ENCODE results near the gene ZC3H12D.
"Not testable (repeated sequence)": the region's sequence is repeated elsewhere in the genome, so short reads cannot be mapped to it uniquely, and the experiment has no call there.

Gene ZC3H12D

DNA sequence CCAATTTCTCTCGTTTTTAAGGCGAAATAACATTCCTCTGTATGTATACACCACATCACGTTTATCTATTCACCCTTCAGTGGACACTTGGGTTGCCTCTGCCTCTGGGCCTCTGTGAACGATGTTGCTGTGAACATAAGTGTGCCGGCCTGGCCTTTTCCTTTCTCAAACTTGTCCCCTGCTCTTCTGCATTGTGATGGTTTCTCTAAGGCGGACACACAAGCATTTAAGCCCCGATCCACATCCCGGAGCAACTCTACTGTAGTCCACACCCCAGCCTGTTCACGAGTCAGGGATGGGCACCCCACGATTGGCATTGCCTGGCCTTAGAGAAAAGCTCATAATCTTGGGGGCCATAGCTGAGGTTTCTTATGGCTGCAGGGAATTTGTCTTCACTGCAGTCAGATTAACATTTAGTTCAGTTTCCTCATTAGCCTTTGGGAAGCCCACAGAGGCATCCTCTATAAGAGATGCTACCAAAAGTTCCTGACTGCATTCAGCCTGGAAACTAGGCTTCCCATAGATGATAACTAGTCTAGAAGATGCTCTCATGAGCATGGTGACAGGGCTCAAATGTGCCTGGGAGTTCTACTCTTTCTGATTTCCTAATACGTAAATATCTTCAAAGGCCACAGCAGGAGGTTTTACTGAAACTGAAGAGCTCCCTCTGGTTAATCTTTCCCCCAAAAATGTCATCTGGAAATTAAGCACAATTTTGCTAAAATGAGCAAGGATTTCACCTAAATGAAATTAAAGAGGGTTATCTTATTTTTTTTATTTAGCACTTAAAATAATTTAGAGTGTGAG lies 762 bp downstream of the ZC3H12D start:
- no peak for DNase-seq (ENCODE audit: low spot score)

DNA sequence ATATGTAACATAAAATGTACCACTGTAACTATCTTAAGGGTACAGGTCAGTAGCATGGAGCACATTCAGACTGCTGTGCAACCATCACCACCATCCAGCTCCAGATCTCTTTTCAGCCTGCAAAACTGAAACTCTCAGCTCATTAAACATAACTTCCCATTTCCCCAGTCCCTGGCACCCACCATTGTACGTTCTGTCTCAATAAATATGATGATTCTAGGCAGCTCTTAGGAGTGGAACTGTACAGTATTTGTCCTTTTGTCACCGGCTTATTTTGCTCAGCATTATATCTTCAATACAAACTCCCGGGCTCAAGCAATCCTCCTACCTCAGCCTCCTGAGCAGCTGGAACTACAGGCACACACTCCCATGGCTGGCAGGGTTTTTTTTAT lies 1.5 kb downstream of the ZC3H12D start:
- no peak for DNase-seq (ENCODE audit: low spot score)

DNA sequence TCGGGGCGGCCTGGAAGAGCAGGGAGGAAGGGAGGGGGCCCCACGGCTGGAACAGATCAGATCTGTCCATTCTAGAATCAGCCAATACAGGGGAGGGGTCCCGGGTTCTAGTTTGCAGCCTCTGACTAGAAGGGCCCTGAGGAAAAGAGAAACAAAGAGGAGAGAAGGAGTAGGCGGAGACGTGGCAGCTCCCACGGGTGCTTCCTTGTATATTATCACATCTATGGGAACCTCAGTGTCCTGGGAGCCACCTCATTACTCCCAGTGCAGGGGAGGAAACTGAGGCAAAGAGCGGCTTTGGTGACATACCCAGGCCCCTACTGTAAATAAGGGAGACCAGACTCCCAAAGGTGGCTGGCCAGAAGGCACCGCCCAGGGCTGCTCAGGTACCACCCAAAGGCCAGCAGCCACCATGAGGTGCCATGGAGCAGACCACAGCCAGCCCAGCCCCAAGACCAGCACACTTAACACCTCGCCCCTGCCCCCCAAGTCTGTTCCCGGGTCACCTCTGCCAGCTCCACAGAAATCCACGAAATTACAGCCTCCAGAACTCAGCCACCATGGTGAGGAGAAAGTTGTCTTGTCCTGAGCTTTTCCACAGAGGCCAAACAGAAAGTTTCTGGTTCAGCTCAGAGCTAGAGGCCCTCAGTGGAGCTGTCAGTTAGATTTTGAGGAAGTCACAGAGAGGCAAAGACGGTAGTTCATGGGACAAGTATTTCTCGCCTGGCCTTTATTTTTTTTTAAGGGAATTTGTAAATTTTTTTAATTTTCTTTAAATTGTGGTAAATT lies 2.1 kb downstream of the ZC3H12D start:
- no peak for DNase-seq (ENCODE audit: low spot score)

DNA sequence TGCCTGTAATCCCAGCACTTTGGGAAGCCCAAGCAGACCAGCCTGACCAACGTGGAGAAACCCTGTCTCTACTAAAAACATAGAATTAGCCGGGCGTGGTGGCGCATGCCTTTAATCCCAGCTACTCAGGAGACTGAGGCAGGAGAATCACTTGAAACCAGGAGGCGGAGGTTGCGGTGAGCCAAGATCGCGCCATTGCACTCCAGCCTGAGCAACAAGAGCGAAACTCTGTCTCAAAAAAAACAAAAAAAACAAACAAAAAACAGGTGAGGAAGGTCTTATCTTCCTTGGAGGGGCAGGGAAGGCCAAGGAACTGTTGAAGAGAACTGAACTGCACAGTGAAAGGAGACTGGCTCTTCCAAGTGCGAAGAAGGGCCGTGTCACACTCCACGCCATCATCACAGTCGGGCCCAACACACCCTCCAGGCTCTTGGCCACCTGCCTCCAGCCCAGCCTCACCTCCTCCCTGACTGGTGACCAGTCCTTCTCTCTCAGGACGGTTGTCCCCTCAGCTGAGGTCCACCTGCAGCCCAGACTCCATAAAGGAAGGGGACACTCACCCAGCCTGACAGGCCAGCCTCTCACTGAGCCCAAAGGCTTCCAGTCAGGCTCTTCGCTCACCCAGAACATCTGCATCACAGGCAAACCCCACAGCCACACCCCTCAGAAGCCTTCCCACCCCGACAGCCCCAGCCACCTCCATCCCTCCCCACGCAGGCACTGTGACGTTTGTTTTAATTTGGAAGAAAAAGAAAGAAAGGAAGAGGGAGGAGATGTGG lies 4.1 kb downstream of the ZC3H12D start:
- no peak for DNase-seq (ENCODE audit: low spot score)

DNA sequence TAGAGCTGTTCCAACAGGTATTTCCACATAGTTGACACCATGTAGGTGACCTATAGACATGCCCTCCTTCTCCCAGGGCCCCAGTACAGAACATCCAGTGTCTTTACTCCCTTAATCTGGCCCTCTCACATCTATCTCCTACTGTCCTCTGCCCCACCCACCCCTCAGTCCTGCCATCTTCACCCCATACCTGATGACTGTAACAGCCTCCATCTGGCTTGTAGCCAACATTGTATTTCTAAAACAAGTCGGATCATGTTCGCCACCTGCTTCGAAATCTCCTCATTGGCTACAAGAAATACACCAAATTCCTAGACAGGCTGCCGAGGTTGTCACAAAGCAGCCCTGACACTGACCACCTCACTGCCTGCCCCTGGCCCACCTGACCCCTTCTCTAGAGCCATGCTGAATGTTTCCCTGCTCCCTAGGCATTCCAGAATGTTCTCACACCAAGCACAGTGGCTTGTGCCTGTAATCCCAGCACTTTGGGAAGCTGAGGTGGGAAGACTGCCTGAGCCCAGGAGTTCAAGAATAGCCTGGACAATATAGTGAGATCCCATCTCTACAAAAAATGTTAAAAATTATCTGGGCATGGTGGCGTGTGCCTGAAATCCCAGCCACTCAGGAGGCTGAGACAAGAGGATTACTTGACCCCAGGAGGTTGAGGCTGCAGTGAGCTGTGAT lies 6.0 kb downstream of the ZC3H12D start:
- no peak for DNase-seq (ENCODE audit: low spot score)

DNA sequence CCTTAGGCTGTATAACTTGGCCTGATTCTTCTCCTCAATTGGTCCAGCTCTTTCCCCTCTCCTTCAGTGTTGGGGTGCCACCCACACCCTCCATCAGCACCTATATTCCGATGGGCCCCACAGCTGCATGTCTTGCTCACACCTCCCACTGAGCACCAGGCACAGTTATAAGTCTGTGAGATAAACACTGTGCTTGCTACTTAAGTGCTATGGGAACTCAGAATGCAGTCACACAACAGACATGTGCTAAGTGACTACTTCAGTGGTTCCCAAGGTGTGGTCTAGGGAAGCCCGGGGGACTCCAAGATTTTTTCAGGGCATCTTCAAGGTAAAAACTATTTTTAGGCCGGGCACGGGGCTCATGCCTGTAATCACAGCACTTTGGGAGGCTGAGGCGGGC lies 7.3 kb downstream of the ZC3H12D start:
- DNase-seq (ENCODE audit: low spot score) = no peak

DNA sequence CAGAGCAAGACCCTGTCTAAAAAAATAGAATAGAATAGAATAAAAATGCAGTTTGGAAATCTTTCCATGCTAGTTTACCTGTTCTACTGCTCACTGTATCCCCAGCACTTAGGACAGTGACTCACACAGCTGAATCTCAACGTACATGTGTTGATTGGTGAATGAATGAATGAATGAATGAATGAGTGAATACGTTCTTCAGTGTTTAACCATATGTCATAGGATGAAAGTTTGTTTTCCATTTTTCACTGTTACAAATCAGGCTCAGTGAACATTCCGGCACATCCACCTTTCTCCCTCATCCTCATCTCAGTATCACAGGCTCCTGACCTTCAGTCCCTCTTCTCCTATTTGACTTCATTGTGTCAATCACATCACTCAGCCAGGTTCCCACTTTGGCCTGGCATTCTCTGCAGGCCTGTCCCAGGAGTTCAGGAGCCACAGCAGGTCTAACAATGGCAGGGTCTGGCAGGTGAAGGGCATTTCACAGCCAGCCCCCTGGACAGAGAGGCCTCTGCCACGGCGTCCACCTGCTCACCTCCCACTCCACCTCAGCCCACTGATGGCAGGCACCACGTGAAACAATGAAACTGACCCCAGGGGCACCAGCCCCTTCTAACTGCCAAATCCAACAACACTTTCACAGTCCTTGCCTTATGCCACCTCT lies 7.9 kb downstream of the ZC3H12D start:
- no peak for DNase-seq (ENCODE audit: low spot score)

DNA sequence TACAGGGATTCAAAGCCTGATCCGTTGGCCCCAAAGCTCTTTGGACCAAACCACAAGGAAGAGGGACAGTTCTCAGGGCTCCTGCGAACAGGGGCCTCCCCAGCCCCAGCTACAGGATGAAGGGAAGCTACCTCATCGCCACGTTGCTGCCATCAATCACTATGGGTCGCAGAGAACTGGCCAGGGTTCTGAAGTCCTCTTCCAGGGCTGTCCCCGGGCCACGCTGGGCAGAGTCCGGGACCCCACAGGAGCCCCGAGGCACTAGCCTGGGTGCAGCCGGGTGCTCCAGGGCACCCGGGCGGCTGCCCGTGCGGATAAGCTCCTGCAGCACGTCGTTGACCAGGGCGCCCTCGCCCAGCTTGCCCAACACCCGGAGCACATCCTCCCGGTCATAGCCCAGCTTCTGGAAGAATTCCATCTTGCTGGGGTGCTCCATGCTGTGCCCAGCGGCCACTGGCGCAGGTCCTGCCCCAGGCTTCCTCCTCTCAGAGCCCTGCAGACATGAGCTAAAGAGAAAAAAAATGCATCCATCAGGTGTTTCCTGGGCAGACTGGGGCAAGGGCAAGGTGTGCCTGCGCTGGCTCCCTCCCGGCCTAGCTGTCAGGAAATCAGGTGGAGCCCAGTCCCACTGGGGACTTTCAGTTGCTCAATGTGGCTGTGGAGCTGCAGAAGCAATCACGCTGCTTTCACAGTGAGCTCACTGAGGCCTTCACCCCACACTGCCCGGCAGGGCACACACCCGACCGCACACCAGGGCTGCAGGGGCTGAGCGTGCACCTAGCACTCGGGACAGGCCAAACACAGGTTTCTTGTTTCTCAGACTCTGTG lies 10.5 kb downstream of the ZC3H12D start:
- no peak for DNase-seq (ENCODE audit: low spot score)

DNA sequence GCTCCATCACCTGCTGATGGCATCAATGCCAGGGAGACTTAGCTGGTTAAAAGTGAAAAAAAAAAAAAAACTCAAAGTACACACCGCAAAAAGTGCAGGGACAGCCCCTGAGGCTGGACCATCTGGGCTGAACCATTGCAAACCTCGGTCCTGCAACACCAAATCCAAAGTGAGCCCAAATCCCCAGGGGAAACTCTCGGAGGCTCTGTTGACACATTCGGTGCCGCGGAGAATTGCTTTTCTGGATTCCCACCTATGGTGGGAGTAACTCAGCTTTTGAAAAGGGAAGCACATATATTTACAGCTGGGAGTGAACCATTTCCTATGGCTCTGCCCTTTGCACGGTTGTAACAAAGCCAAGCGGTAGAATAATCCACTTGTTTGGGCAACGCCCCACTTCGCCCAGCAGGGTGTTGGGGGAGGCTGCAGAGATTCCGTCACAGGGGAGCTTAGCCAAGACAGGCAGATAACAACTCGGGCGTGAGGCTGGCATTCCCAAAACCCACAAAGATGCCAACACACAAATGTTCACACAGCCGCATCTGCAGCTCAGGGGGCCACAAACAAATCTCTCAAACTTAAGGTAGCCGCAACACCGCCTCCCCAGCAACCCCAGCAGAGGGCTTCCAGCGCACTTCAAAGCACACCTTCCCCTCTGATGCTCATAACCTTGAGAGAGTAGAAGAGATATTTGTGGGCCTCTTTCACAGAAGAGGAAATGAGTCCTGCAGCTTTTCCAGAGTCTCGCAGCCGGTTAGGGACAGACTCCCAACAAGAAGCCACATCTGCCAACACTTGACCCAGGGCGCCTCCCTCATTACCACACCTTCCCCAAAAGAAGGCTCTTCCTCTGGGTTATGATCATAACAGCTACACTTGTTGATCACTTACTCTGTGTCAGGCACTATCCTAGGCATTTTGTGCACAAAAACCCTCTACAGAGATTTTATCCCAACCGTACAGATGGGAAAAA lies 11.4 kb downstream of the ZC3H12D start:
- no peak for DNase-seq (ENCODE audit: low spot score)

DNA sequence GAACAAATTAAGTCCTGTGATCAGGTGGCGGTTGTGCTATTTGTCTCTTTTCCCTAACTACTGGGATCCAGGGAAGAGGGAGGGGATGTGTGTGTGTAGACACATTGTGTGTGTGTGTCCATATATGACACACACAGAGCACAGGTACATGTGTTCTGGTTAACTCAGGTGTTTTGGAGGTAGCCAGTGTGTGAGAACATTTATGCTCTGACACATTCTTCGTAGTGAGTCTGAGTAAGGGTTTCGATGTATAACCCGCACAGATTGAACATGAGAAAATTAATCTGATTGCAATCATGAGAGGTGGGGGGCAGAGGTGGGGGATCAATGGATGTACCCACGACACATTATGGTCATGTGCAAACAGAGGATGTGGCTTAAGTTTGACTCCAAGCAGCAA lies 12.6 kb downstream of the ZC3H12D start:
- DNase-seq (ENCODE audit: low spot score) = no peak

DNA sequence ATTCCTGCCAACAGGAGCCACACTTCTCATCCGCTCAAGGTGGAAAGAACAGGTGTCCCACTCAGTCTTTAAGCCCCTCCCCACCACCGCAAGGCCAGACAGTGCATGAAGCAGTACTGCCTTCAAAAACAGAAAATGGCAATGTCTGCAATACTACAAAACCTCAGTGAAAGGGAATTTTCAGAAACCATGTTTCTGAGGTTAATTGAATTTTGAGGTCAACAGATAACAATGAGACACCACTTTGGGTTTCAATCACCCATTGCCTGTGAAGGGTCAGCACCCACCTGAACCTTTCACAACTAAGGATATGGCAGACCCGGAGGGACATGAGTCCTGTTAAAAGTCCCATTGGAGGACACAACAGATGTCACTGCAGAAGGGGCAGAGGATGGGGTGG lies 13.0 kb downstream of the ZC3H12D start:
- DNase-seq (ENCODE audit: low spot score) = no peak

DNA sequence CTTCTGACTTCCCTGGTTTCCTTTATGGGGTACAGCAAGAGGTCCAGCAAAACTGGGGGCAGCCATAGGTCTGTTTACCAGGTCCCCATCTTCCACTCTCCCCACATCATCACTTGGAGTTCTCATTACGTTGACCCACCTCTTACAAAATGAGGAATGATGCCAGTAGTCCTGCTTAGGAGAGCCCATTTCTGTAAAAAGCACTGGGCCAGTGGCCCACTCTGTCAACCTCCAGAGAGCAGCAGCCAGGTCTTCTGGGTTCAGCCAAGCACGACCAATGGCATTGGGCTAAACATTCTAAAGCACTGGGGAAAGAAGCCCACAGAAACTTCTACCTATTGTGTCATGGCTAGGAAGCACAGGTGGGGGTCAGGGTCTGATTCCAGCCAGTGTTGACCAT lies 13.9 kb downstream of the ZC3H12D start:
- no peak for DNase-seq (ENCODE audit: low spot score)

DNA sequence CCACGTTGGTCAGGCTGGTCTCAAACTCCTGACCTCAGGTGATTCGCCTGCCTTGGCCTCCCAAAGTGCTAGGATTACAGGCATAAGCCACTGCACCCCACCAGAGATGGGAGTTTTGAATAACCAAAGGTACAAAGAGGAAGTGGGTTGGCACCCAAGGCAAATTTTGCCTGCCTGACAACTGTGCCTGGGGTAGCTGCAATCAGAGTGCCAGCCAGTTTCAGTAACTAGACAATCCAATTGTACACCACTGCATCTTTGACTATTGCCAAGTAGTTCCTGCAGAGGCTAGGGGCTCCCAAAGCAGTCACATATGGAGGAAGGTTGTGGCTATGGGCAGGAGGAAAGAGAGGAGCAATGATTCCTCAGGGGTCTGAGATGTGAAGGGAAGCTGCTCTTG lies 16.6 kb downstream of the ZC3H12D start:
- DNase-seq (ENCODE audit: low spot score) = no peak

DNA sequence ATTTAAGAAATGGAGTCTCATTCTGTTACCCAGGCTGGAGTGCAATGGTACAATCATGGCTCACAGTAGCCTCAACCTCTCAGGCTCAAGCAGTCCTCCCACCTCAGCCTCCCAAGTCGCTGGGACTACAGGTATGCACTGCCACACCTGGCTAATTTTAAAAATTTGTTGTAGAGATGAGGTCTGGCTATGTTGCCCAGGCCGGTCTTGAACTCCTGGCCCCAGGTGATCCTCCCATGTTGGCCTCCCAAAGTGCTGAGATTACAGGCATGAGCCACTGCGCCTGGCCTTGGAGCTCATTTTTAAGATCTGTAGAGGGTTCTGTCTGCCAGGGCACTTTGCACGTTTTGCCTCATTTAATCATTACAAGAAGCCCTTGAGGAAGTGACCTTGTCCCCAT lies 17.5 kb downstream of the ZC3H12D start:
- no peak for DNase-seq (ENCODE audit: low spot score)

DNA sequence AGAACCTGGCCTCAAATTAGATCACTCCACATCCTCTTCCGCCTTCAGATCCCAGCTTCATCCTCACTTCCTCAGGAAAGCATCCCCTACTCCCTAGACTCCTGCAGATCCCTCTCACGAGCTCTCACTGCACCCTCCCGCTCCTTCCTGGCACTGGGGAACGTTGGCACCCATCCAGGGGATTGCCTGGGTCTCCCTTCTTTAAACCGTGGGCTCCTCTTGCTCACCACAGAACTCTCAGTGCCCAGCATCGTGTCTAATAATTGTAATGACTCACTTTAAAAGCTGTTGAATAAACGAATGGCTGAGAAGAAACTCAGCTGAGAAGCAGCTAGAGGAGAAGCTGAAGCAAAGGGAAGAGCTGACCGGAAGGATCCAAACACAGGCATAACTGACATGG lies 20.4 kb downstream of the ZC3H12D start:
- no peak for DNase-seq (ENCODE audit: low spot score)

DNA sequence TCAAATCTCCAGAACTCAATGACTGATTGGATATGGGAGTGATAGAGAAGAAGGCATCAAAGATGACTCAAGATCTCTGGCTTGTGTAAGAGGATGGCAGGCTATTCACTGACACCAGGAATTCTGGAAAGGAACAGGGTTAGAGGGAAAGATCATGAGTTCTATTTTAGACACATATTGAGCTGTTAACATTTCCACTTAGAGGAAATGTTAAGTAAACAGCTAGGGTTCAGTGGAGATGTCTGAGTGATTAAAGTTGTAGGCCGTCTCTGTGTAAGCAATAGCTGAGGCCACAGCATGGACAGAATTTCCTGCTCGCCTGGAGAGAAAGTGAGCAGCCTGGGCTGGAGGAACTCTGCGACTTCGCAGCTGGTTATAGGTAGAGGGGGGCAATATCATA lies 21.0 kb downstream of the ZC3H12D start:
- DNase-seq (ENCODE audit: low spot score) = no peak

DNA sequence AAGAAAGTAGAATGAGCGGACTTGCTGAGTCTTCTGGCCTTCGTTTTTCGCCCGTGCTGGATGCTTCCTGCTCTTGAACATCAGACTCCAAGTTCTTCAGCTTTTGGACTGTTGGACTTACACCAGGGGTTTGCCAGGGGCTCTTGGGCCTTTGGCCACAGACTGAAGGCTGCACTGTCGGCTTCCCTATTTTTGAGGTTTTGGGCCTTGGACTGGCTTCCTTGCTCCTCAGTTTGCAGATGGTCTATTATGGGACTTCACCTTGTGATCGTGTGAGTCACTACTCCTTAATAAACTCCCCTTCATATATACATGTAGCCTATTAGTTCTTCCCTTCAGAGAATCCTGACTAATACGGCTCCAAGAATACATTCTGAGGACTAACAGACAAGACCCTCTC lies 22.1 kb downstream of the ZC3H12D start:
- DNase-seq (ENCODE audit: low spot score) = not testable (repeated sequence)

DNA sequence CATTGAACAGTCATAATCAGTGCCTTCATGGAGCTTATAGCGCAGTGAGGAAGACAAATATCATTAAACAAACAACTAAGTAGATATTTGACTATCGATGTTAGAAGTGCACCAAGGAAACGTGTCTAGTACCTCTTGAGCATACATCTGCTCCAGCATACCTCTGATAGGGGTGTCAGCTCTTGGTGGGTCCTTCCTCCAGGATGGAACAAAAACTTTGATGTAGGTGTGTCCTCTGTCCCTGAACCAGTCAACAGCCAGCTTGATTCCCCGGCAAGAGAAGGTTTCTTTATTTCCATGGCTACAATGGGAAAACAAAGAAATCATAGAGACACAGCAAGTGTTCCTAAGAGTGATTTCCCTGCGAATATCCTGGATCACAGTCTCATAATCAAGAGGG lies 23.1 kb downstream of the ZC3H12D start:
- DNase-seq (ENCODE audit: low spot score) = no peak

DNA sequence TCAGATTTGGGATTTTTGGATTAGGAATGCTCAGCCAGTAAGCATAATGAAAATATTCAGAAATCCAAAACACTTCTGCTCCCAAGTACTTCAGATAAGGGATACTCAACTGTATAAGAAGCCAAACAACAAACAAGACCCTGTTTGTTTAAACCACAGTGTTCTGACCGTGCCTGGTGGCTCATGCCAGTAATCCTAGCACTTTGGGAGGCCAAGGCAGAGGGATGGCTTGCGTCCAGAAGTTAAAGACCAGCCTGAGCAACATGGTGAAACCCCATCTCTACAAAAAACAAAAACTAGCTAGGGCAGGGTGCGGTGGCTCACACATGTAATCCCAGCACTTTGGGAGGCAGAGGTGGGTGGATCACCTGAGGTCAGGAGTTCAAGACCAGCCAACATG lies 24.6 kb downstream of the ZC3H12D start:
- DNase-seq (ENCODE audit: low spot score) = not testable (repeated sequence)

DNA sequence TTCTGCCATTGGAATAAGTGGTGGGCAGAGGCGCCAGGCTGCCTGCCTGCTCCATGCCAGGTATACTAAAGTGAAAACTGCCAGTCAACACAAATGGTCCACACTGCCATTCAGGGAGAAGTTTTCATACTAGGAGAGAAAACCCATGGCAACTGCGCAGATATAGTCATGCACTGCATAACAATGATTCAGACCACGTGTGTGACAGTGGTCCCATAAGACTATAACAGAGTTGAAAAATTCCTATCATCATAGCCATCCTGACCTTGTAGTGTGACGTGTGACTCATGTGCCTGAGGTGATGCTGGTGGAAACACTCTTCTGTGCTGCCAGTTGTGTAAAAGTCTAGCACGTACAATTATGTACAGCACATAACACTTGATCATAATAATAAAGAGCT lies 25.1 kb downstream of the ZC3H12D start:
- no peak for DNase-seq (ENCODE audit: low spot score)
